Smooth muscle cell (in vitro differentiated cells): ENCODE results near the gene ABHD10. TPM values are rescaled to one million over a fixed set of nuclear protein-coding genes. Genes with fewer than 3 reads are reported as not detected.

Source experiments
- DNase-seq: peaks from one replicate; lab custom pipeline; 2025; ENCODE audit not compliant: unreplicated experiment; lab: John Stamatoyannopoulos, UW
- H2AFZ ChIP-seq: fragments of 200-600 bp; sonication (generic); 2 replicates; pipeline ENCODE4 v1.6.0; 2016; ENCODE audit warnings: antibody characterized with exemption, low read depth, mild to moderate bottlenecking
- H3F3A ChIP-seq: fragments of 200-600 bp; sonication (generic); 2 replicates; pipeline ENCODE4 v1.6.0; 2017; ENCODE audit warnings: antibody characterized with exemption, low read depth
- H3K27ac ChIP-seq: fragments of 200-600 bp; sonication (generic); 2 replicates; pipeline ENCODE4 v1.5.1; 2016; ENCODE audit warnings: low read depth, mild to moderate bottlenecking
- H3K27me3 ChIP-seq: fragments of 200-600 bp; sonication (generic); 2 replicates; pipeline ENCODE4 v1.6.1; 2016; ENCODE audit warnings: low read depth, mild to moderate bottlenecking
- H3K36me3 ChIP-seq: fragments of 200-600 bp; sonication (generic); 2 replicates; pipeline ENCODE4 v1.5.1; 2016; ENCODE audit warnings: low read depth
- H3K4me1 ChIP-seq: fragments of 200-600 bp; sonication (generic); 2 replicates; pipeline ENCODE4 v1.5.1; 2016; ENCODE audit warnings: low read depth
- H3K4me2 ChIP-seq: fragments of 200-600 bp; sonication (generic); 2 replicates; pipeline ENCODE4 v1.6.0; 2016; ENCODE audit warnings: mild to moderate bottlenecking
- H3K4me3 ChIP-seq: fragments of 200-600 bp; sonication (generic); 2 replicates; pipeline ENCODE4 v1.5.1; 2016; ENCODE audit warnings: mild to moderate bottlenecking
- H3K79me2 ChIP-seq: fragments of 200-600 bp; sonication (generic); 2 replicates; pipeline ENCODE4 v1.6.0; 2016; ENCODE audit warnings: low read depth, mild to moderate bottlenecking
- H3K9ac ChIP-seq: fragments of 200-600 bp; sonication (generic); 2 replicates; pipeline ENCODE4 v1.6.0; 2016; ENCODE audit warnings: low read depth
- H3K9me3 ChIP-seq: fragments of 200-600 bp; sonication (generic); replicated peaks from 2 replicates; pipeline ENCODE4 v1.5.1; 2016; ENCODE audit warnings: low read depth
- H4K20me1 ChIP-seq: fragments of 200-600 bp; sonication (generic); 2 replicates; pipeline ENCODE4 v1.6.0; 2016; ENCODE audit warnings: low read depth
- WGBS: methylation state at CpG from one replicate; pipeline ENCODE4 v1.1.7; 2016; ENCODE audit warnings: low lambda C conversion rate; 5-methylcytosine and 5-hydroxymethylcytosine counted together
- polyA plus RNA-seq: library from polyadenylated mRNA; unstranded; fragments of >200 nt; fragmentation: Nextera tagmentation; extraction: Ambion mirVana; gene quantifications from 2 replicates; pipeline ENCODE4 v1.2.1, GENCODE V29; 2016
- total RNA-seq: library from RNA; depleted of rRNA; stranded (reverse); fragments of >200 nt; gene quantifications from 2 replicates; pipeline ENCODE4 v1.2.3, GENCODE V29; 2014
- TF ChIP-seq, protein P1 (sequence below): fragments of 200-600 bp; sonication (generic); IDR thresholded peaks from 2 replicates; pipeline ENCODE4 v1.5.1; 2017; ENCODE audit warnings: borderline replicate concordance, mild to moderate bottlenecking, antibody characterized with exemption; ENCODE audit not compliant: insufficient read depth, poor library complexity, severe bottlenecking

Gene ABHD10
- total and polyA plus RNA-seq, 2 experiments from 2014 or later: 44.1 to 44.9 TPM

DNA sequence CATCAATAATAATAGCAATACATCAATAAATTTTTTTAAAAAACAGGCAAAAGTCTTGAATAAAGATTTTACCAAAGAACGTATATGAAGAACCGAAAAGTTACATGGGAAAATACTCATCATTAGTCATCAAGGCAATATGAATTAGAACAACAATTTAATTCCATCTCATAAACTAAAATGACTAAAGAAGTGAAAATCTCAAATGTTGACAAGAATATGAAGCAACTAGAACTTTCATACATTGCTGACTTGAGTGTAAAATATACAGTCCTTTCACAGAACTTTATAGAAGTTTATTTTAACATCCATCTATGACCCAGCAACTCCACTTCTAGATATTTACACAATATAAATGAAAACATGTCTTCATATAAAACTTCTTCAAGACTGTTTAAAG lies 35.3 kb upstream of the ABHD10 start:
- H3K4me3 ChIP-seq: no peak overlapping the region
- H3K27ac ChIP-seq: no peak overlapping the region
- H3K4me2 ChIP-seq: no peak overlapping the region
- H3F3A ChIP-seq: peaks cover 2% of the 10 kb centered on the region
- H3K79me2 ChIP-seq: peaks cover 6% of the 10 kb centered on the region
- H3K4me1 ChIP-seq: no peaks in the 10 kb centered on the region
- TF ChIP-seq, protein P1, sequence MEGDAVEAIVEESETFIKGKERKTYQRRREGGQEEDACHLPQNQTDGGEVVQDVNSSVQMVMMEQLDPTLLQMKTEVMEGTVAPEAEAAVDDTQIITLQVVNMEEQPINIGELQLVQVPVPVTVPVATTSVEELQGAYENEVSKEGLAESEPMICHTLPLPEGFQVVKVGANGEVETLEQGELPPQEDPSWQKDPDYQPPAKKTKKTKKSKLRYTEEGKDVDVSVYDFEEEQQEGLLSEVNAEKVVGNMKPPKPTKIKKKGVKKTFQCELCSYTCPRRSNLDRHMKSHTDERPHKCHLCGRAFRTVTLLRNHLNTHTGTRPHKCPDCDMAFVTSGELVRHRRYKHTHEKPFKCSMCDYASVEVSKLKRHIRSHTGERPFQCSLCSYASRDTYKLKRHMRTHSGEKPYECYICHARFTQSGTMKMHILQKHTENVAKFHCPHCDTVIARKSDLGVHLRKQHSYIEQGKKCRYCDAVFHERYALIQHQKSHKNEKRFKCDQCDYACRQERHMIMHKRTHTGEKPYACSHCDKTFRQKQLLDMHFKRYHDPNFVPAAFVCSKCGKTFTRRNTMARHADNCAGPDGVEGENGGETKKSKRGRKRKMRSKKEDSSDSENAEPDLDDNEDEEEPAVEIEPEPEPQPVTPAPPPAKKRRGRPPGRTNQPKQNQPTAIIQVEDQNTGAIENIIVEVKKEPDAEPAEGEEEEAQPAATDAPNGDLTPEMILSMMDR: no peak
- no peaks in the 10 kb centered on the region for H4K20me1 ChIP-seq
- no peaks in the 10 kb centered on the region for H3K9me3 ChIP-seq
- no peak overlapping the region for H3K9ac ChIP-seq
- H3K27me3 ChIP-seq: no peaks in the 10 kb centered on the region
- no peak overlapping the region for H2AFZ ChIP-seq
- no peak for DNase-seq
- peaks cover 23% of the 10 kb centered on the region for H3K36me3 ChIP-seq
- WGBS: 95% methylated on average over 2 of the region's 2 CpGs

DNA sequence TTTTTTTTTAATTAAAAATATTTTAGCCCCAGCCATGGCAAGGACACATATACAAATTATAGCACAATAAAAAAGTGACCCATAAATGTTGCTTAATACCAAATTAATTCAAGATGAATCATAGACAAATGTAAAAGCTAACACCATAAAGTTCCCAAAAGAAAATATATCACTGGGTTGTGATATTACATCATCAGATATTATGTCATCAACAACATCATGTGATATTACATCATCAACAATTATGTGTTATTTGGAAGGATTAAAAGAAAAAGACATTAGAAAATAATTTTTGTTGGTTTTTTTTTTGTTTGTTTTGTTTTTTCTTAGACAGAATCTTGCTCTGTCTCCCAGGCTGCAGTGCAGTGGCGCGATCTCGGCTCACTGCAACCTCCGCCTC lies 34.5 kb upstream of the ABHD10 start:
- Histone ChIP-seq H3K79me2 (peaks cover 6% of the 10 kb centered on the region), H3K4me1 (no peaks in the 10 kb centered on the region), H3K4me2 (no peak overlapping the region), H3K36me3 (peaks cover 23% of the 10 kb centered on the region), H3K9ac (no peak overlapping the region), H3K9me3 (no peaks in the 10 kb centered on the region), H3K4me3 (no peak overlapping the region), H3K27me3 (no peaks in the 10 kb centered on the region), H3F3A (peaks cover 2% of the 10 kb centered on the region), H4K20me1 (no peaks in the 10 kb centered on the region), H2AFZ (no peak overlapping the region), H3K27ac (no peak overlapping the region)
- TF ChIP-seq, protein P1: no peak
- 99% methylated on average over 4 of the region's 4 CpGs for WGBS
- DNase-seq: no peak

GRCh38 chr3:111947231-111947630 lies 31.6 kb upstream of the ABHD10 start:
- H3K36me3 ChIP-seq: peaks cover 18% of the 10 kb centered on the region
- H2AFZ ChIP-seq: no peak overlapping the region
- WGBS: 84% methylated on average over 1 of the region's 1 CpG
- H3K9me3 ChIP-seq: no peaks in the 10 kb centered on the region
- H3K4me3 ChIP-seq: no peak overlapping the region
- no peak overlapping the region for H3K4me2 ChIP-seq
- no peaks in the 10 kb centered on the region for H3K27me3 ChIP-seq
- no peaks in the 10 kb centered on the region for H4K20me1 ChIP-seq
- no peak overlapping the region for H3K27ac ChIP-seq
- H3K4me1 ChIP-seq: no peaks in the 10 kb centered on the region
- H3K79me2 ChIP-seq: peaks cover 6% of the 10 kb centered on the region
- DNase-seq: no peak
- TF ChIP-seq, protein P1: no peak
- H3F3A ChIP-seq: peaks cover 2% of the 10 kb centered on the region
- H3K9ac ChIP-seq: no peak overlapping the region

GRCh38 chr3:111948786-111949185 lies 30.0 kb upstream of the ABHD10 start:
- Histone ChIP-seq H3K27me3 (no peaks in the 10 kb centered on the region), H3K27ac (no peak overlapping the region), H2AFZ (no peak overlapping the region), H3K9me3 (no peaks in the 10 kb centered on the region), H3K79me2 (peaks cover 5% of the 10 kb centered on the region), H3F3A (no peaks in the 10 kb centered on the region), H3K36me3 (peaks cover 14% of the 10 kb centered on the region), H3K4me3 (no peak overlapping the region), H3K4me1 (no peaks in the 10 kb centered on the region), H4K20me1 (no peaks in the 10 kb centered on the region), H3K4me2 (no peak overlapping the region), H3K9ac (no peak overlapping the region)
- TF ChIP-seq, protein P1: no peak
- DNase-seq: no peak
- WGBS: 95% methylated on average over 9 of the region's 9 CpGs
